ENCODE results near the gene PI4KA. TPM values are rescaled to one million over a fixed set of nuclear protein-coding genes. Genes with fewer than 3 reads are reported as not detected.
"Not testable (repeated sequence)": the region's sequence is repeated elsewhere in the genome, so short reads cannot be mapped to it uniquely, and the experiment has no call there.

Gene PI4KA
- total RNA-seq, 1 donor from 2014 or later: 129 TPM

DNA sequence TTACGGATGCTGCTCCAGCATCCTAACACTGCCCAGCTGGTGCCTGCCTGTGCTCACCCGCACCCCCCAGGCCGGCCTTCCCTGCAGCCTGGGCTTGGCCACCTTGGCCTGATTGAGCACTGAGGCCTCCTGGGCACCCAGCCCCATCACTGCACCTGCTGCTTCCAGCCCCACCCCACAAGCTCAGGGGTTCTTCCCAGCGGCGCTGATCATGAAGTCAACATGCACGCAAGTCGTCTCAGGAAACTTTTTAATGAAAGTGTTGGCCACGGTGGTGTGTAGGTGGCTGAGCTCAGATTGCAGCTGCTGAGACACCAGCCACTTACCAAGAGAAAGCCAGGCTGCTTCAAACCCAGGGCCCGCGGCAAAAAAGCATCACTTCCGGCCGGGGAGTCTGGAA is 163.4 kb downstream of the PI4KA start:
- not testable (repeated sequence) for DNase-seq (ENCODE audit: low spot score)

DNA sequence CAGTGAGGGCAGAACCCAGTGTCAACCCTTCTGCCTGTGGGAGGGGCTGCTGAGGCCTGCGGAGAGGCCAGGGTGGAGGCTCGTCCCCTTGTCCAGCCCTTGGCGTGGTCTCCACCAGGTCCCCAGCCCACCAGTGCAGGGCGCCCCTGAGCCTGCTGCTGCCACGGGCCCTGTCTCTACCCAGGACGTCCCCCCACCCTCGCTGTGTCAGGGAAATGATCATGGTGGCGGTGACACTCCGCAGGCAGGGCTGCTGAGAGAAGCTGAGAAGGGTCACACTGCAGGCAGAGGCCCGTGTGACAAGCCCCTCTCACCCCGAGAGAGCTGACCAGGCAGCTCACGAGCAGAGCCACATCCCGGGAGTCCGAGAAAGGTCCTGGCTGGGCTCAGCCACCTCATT is 164.4 kb downstream of the PI4KA start:
- not testable (repeated sequence) for DNase-seq (ENCODE audit: low spot score)

DNA sequence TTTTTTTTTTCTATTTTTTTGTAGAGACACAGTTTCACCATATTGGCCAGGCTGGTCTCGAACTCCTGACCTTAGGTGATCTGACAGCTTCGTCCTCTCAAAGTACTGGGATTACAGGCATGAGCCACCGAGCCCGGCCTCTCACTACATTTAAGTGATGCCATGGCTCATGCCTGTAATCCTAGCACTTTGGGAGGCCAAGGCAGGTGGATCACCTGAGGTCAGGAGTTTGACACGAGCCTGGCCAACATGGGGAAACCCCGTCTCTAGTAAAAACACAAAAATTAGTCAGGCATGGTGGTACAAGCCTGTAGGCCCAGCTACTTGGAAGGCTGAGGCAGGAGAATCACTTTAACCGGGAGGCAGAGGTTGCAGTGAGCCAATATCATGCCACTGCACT is 165.7 kb downstream of the PI4KA start:
- DNase-seq (ENCODE audit: low spot score): not testable (repeated sequence)

DNA sequence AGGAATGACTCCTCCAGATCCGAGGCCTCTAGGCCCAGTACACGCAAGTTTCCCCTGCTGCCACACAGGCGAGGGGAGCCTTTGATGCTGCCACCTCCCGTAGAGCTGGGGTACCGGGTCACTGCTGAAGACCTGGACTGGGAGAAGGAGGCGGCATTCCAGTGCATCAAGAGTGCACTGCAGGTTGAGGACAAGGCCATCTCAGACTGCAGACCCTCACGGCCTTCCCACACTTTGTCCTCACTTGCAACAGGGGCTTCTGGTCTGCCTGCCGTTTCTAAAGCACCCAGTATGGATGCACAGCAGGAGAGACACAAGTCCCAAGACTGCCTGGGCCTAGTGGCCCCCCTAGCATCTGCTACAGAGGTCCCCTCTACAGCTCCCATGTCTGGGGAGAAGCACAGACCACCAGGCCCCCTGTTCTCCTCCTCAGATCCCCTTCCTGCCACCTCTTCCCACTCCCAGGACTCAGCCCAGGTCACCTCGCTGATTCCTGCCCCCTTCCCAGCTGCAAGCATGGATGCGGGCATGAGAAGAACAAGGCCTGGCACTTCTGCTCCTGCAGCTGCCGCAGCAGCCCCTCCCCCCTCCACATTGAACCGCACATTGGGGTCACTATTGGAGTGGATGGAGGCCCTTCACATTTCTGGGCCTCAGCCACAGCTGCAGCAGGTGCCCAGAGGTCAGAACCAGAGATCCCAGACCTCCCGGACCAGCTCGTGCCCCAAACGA is 167.9 kb downstream of the PI4KA start:
- DNase-seq (ENCODE audit: low spot score): not testable (repeated sequence)

DNA sequence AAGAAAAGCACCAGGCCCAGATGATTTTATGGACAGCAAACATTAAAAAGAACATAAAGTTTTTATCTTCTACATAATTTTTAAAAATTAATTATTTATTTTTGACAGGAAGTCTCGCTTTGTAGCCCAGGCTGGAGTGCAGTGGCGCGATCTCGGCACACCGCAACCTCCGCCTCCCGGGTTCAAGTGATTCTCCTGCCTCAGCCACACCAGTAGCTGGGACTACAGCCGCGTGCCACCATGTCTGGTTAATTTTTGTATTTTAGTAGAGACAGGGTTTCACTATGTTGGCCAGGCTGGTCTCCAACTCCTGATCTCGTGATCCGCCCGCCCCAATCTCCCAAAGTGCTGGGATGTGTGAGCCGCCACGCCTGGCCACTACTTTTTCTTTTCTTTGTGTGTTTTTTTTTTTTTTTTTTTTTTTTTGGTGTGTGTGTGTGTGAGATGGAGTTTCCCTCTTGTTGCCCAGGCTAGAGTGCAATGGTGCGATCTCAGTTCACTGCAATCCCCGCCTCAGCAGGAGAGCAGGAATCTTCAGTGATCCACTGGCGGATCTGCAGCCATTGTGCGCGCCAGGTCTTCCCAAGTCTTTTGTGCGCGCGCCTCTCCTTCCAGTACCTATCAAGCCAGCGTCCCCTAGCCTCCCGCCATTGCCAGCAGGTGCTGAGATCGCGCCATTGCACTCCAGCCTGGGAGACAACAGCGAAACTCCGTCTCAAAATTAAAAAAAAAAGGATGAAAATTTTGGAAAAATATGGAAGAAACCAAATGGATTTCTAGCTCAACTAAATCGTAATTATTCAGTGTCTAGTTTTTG is 171.0 kb downstream of the PI4KA start:
- not testable (repeated sequence) for DNase-seq (ENCODE audit: low spot score)

DNA sequence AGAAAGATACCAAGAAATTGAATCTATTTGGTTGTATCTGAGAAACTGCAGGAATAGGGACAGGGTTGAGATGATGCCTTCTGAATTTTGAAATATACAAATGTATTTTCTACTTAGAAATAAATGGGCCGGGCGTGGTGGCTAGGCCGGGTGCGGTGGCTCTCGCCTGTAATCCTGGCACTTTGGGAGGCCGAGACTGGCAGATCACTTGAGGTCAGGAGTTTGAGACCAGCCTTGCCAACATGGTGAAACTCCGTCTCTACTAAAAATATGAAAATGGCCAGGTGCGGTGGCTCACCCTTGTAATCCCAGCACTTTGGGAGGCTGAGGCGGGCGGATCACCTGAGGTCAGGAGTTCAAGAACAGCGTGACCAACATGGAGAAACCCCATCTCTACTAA is 172.8 kb downstream of the PI4KA start:
- DNase-seq (ENCODE audit: low spot score): not testable (repeated sequence)

DNA sequence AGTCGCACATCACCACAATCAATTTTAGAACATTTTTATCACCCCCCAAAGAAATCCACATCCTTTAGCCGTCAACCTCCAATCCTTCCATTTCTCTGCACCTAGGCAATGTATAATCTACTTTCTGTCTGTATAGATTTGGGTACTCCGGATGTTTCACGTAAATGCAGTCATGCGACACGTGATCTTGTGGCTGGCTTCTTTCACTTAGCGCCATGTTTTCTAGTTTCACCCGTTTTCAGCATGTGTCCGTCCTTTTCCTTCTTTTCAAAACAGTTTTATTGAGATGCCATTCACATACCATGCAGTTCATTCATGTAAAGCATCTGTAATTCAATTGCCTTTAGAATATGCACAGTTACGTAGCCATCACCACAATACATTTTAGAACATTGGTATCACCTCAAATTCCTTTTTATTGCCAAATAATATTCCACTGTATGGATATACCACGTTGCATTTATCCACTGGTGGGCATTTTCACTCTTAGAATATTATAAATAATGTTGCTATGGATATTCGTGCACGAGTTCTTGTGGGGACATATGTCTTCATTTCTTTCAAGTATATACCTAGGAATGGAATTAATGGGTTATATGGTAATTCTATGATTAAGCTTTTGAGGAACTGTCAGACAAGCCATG is 179.7 kb downstream of the PI4KA start:
- not testable (repeated sequence) for DNase-seq (ENCODE audit: low spot score)

DNA sequence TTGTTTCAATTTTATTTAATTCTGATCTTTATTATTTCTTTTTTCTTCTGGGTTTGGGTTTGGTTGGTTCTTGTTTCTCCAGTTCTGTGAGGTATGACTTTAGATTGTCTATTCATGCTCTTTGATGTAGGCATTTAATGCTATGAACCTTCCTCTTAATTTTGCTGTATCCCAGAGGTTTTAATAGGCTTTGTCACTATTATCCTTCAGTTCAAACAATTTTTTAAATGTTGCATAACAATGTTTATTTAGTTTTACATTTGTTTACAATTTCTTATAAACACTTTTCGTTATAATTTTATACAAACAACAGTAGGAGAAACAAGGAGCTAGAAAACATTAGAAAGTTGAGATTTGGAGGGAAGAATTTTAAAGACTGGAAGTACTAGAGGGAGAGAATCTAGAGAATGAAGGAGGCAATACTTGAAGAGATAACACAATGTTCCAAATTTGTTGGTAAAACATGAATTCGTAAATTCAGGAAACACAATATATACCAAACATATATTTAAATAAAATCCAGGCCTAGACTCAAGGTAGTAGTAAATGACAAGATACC is 180.8 kb downstream of the PI4KA start:
- no peak for DNase-seq (ENCODE audit: low spot score)

DNA sequence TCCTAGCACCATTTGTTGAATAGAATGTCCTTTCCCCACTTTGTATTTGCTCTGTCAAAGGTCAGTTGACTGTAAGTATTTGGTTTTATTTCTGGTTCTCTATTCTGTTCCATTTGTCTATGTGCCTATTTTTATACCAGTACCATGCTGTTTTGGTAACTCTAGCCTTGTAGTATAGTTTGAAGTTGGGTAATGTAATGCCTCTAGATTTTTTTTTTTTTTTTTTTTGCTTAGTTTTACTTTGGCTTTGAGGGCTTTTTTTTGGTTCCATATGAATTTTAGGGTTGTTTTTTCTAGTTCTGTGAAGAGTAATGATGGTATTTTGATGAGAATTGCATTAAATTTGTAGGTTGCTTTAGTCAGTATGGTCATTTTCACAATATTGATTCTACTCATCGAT is 183.0 kb downstream of the PI4KA start:
- DNase-seq (ENCODE audit: low spot score): not testable (repeated sequence)

DNA sequence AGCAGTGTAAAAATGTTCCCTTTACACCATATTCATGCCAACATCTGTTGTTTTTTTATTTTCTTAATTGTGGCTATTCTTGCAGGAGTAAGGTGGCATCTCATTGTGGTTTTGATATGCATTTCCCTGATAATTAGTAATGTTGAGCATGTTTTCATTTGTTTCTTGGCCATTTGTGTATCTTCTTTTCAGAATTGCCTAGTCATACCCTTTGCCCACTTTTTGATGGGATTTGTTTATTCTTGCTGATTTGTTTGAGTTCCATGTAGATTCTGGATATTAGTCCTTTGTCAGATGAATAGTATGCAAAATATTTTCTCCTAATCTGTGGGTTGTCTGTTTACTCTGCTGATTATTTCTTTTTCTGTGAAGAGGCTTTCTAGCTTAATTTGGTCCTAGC is 183.6 kb downstream of the PI4KA start:
- no peak for DNase-seq (ENCODE audit: low spot score)

DNA sequence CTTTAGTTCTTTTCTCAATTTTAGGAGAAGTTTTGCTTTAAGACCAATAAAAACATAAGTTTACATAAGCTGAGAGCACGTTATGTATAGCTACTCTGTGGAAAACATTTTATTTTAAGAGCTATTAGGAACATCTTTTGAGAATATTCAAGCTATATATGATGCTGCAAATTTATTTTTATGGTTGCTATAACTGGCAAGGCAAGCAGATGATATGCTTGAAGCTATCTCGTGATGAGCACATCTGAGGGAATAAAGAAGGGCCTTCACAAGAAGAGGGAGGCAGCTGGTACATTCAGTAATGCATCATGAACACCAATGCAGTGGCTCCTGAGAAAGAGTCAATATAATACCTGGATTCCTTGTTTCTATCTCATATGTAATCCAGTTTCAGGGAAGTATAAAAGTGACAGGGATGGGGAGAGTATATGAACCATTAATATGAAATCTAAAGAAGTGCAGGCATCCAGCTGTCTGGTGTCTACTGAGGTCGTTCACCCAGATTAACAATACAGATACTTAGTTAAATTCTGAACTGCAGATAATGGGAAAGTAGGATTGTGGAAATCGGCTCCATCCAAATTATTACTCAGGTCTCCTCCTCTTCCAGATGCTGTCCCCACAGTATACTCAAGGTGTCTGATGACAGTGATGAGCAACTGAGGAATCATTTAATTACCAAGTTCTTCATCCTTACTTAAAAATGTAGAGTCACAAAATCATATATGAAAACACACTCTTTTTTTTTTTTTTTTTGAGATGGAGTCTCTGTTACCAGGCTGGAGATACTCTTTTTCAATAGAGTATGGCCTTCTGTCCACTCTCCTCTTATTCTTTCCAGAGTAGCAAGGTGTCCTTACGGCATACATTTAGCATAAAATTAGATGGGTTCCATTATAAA is 185.1 kb downstream of the PI4KA start:
- no peak for DNase-seq (ENCODE audit: low spot score)

DNA sequence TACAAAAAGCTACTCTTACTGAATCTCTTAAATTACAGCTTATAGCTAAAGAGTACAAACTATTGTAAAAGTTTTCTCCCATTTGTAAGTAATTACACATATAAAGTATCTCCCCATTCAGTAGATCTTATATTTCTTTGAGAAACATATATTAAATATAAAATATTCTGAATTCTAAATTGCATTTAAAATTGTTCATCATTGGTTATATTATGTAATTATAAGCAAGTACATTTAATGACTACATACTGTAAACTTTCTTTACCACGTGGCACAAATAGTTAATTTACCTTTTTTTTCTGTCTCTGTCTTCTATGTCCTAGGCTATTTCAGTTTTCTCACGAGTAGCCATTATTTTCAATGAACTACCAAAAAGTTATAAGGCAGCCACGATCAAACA is 185.9 kb downstream of the PI4KA start:
- DNase-seq (ENCODE audit: low spot score): no peak

DNA sequence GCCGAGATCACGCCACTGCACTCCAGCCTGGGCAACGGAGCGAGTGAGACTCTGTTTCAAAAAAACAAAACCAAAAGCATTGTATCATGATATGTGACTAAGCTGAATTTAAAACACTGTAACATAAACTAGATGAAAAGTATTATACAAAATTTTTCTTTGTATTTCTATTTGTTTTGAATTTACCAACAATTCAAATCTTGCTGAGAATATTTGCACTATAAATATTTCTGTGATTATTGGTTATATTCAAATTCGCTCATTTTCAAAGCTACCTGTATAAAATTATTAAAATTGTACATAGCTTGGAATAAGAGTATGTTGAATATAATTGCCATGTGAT is 186.6 kb downstream of the PI4KA start:
- DNase-seq (ENCODE audit: low spot score): no peak

DNA sequence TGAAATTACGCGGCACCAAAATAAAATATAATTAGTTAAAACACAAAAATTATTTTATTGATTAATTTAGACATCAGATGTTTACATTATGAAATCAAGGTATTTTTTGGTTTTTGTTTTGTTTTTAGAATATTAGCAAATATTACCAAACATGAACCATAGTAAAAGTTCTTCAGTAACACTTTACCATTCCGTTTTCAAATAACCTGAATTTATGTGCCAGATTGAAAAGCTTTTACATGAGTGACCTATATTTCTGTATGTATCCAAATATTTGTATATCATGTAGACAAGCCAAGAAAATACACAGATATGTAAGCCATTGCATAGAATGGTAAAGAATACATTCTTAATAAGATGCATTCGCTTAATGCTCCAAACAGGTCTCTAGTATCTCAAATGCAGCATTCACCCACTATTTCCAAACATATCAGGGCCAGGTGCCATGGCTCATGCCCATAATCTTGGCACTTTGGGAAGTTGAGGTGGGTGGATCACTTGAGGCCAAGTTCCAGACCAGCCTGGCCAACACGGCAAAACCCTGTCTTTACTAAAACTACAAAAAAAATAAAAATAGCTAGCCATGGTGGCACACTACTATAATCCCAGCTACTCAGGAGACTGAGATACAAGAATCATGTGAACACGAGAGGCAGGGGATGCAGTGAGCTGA is 187.1 kb downstream of the PI4KA start:
- DNase-seq (ENCODE audit: low spot score): no peak

DNA sequence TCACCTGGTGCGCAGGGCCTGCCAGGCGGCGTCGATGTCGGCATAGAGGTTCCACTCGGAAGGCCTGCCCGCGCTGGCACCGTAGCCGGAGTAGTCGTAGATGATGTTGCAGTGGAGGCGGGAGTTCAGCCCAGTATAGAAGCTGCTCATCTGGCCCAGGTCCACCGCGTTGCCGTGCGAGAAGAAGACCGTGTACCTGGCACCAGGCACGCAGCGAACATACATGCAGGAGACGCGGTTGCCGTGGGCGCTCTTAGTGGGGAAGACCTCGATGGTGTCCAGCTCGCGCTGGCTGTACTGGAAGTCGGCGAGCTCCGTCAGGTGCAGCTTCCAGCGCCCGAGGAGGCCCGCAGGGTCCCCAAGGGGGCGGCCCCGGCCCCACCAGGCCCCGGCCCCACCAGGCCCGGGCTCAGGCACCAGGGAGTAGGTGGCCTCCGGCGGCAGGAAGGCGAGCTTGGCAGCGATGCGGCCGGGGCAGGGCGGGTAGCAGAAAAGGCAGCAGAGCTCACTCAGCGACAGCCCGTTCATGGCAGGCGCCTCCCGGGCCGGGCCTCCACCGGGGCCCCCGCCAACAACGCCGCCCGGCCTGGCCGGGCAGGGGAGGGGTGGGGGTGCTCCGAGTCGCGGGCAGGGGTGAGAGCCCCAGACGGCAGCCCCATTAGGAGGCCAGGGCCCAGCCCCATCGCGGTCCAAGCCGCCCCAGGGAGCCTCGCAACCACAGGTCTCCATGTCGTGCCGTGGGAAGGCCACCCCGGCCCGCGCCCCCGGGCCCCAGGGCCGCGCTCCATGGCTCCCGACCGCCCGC is 188.0 kb downstream of the PI4KA start:
- DNase-seq (ENCODE audit: low spot score): not testable (repeated sequence)

DNA sequence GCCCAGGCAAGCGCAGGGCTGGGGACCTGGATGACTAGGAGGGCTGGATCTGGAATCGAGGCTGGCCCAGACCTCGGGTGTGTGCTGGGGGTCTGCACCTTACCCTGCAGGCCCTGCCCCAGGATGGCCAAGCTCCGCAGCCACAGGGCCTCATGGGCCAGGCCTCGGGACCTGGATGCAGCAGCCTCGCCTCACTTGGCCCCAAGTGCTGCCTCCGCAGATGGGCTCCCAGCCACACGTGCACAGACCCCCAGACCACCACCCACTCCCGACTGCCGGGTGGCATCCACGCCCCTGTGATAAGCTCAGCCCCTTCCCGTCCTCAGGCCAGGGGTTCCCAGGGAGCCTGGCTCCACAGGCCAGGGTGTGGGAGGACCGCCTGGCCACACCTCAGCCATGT is 188.7 kb downstream of the PI4KA start:
- not testable (repeated sequence) for DNase-seq (ENCODE audit: low spot score)

DNA sequence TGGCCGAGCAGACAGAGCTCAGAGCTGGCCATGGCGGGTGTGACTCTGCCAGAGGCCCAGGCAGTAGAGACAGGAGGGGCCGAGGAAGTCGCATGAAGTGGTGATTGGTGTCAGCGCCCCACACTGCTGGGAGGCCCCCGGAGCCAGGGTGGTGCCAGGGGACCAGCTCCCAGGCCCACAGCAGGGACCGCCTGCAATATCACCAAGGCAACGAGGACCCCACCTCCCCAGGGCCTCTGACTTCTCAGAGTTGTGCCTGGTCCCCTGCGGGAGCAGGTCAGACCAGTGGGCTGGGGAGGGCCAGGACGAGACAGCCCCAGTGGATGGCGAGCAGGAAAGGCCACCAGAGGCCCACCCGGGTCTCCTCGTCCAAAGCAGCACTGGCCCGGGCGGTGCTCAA is 189.1 kb downstream of the PI4KA start:
- not testable (repeated sequence) for DNase-seq (ENCODE audit: low spot score)

DNA sequence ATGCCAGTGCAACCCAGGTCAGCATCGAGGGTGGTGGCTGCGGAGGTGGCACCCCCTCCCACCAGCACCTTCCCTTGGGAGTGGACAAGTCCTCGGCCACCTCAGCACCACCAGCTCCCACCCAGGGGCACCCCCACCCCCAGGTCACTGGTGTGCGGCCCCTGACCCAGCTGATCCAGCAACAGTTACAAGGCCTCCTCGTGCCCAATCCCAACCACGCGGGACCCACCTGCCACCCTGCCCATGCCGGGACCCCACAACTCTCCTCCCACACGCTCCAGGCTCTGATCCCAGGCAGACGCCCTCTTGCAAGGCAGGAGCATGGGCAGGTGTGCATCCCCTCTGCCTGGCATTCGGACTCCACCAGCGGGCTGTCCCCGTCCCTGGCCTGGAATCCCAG is 189.8 kb downstream of the PI4KA start:
- not testable (repeated sequence) for DNase-seq (ENCODE audit: low spot score)

DNA sequence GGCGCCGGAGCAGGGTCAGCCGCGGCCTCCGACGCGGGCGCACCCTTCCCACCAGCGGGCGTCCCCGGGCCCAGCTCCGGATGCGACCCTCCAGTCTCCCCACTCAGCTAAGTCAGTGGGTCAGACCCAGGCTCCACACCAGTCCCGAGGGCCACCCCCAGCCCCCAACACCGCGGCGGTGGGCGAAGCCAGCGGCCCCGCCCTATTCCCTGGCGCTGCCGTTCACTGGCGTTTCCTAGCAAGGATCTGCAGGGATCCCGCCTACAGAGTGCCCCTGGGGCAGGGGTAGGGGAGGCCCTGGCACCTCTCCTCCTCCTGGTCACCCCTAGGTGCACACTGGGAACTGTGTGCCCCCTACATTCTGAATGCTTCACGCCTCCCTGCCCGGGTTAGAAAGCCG is 190.4 kb downstream of the PI4KA start:
- not testable (repeated sequence) for DNase-seq (ENCODE audit: low spot score)

DNA sequence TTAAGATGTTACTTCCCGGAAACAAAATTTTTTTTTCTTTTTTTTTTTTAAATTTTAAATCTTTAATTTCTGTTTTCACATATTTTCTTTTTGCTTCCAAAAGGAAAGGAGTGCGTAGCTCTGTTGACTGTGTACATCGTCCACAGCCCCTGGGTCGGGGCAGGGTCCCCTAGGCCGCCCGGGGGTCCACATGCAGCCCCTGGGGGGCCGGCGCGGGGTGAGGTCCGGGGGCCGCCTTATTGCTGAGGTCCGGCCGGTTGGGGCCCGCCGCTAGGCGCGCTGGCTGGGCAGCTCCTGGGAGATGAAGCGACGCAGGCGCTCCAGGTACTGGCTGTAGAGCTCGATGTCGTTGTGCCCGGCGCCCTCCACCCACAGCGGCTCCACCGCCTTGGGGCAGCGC is 191.1 kb downstream of the PI4KA start:
- not testable (repeated sequence) for DNase-seq (ENCODE audit: low spot score)
